T-cell (primary cell): ENCODE measurements around the gene GRID2. TPM values are rescaled to one million over a fixed set of nuclear protein-coding genes. Genes with fewer than 3 reads are reported as not detected.

Experiments used
- ATAC-seq, 4 experiments: fragments of 200-7000 bp in 3 of 4; fragments of 150-1000 bp in 1 of 4; cut with Tn5 transposase; replicated peaks in 1 of 4; 1 replicate in 3 of 4; 2 replicates in 1 of 4; pipeline ENCODE4 v1.10.0; 2021; ENCODE audit warnings: moderate library complexity in 3 of 4, mild to moderate bottlenecking in 2 of 4, moderate number of reproducible peaks in 1 of 4
- CTCF ChIA-PET, 2 donors: fragments of 300-600 bp; sonication (Branson Sonifier 250); formaldehyde crosslinking; loops; one replicate each; lab custom pipeline; 2022; ENCODE audit warnings: antibody characterized with exemption in 2 of 2; lab: Charles Lee
- POLR2A ChIA-PET, 2 donors: fragments of 300-600 bp; sonication (Branson Sonifier 250); formaldehyde crosslinking; loops; one replicate each; lab custom pipeline; 2022; ENCODE audit warnings: antibody characterized with exemption in 2 of 2; lab: Charles Lee
- DNase-seq, 35 experiments: peaks; one replicate each; pipeline versions ENCODE4 v3.0.0 to v3.0.0-alpha.2; 2013 to 2023
- H3K27ac ChIP-seq: one replicate; pipeline ENCODE4 v1.5.1; 2013; ENCODE audit warnings: low read length
- H3K27me3 ChIP-seq, 2 experiments: replicated peaks in 1 of 2; 1 replicate in 1 of 2; 2 replicates in 1 of 2; pipeline versions ENCODE4 v1.6.1 to v1.7.0; 2013; ENCODE audit warnings: low read length in 1 of 2, mixed read lengths in 1 of 2; ENCODE audit not compliant: control insufficient read depth in 2 of 2, insufficient read depth in 2 of 2; ENCODE audit errors: extremely low read depth in 1 of 2
- H3K36me3 ChIP-seq, 2 donors: 1 replicate in 1 of 2; 2 replicates in 1 of 2; pipeline versions ENCODE4 v1.6.1 to v1.7.0; 2013; ENCODE audit warnings: low read length in 1 of 2; ENCODE audit not compliant: control insufficient read depth in 2 of 2, insufficient read depth in 1 of 2; ENCODE audit errors: extremely low read depth in 1 of 2
- H3K4me1 ChIP-seq, 2 experiments: 1 replicate in 1 of 2; 2 replicates in 1 of 2; pipeline versions ENCODE4 v1.6.1 to v1.7.0; 2013; ENCODE audit warnings: low read length in 2 of 2, mixed read lengths in 1 of 2; ENCODE audit not compliant: insufficient read depth in 2 of 2, control insufficient read depth in 1 of 2; ENCODE audit errors: extremely low read depth in 1 of 2
- H3K4me3 ChIP-seq, 2 donors: 1 replicate in 1 of 2; 2 replicates in 1 of 2; pipeline versions ENCODE4 v1.5.1 to v1.7.0; 2013; ENCODE audit warnings: mild to moderate bottlenecking in 2 of 2, low read length in 1 of 2, moderate library complexity in 1 of 2; ENCODE audit not compliant: control insufficient read depth in 1 of 2; ENCODE audit errors: extremely low read depth in 1 of 2
- H3K9me3 ChIP-seq: 2 replicates; pipeline ENCODE4 v1.7.0; 2013
- H3K27ac Mint-ChIP-seq, 2 donors: one replicate each; pipeline ENCODE4 v1.8.0; 2020 to 2021; ENCODE audit warnings: mild to moderate bottlenecking in 2 of 2, mixed read lengths in 2 of 2
- H3K27me3 Mint-ChIP-seq, 2 donors: one replicate each; pipeline ENCODE4 v1.8.0; 2021 to 2022; ENCODE audit warnings: mixed read lengths in 2 of 2
- H3K36me3 Mint-ChIP-seq: one replicate; pipeline ENCODE4 v1.8.0; 2021; ENCODE audit warnings: mixed read lengths
- H3K4me1 Mint-ChIP-seq, 3 donors: one replicate each; pipeline ENCODE4 v1.8.0; 2020 to 2022; ENCODE audit warnings: mixed read lengths in 3 of 3, mild to moderate bottlenecking in 1 of 3
- H3K4me3 Mint-ChIP-seq, 3 donors: one replicate each; pipeline ENCODE4 v1.8.0; 2020 to 2022; ENCODE audit warnings: mild to moderate bottlenecking in 3 of 3, mixed read lengths in 3 of 3, moderate library complexity in 3 of 3
- H3K9me3 Mint-ChIP-seq, 3 donors: one replicate each; pipeline ENCODE4 v1.8.0; 2020 to 2022; ENCODE audit warnings: mixed read lengths in 3 of 3
- WGBS: methylation state at CpG from one replicate; pipeline ENCODE4 v1.1.5; 2013; ENCODE audit warnings: missing lambda C conversion rate; ENCODE audit not compliant: insufficient coverage; 5-methylcytosine and 5-hydroxymethylcytosine counted together
- total RNA-seq, 35 experiments: library from RNA in 6 of 35; stranded (reverse) in 6 of 35; fragments of 120-200 nt in 1 of 35; gene quantifications; one replicate each; pipeline versions ENCODE4 v1.2.1 to v1.2.4 and lab custom pipeline; 2013 to 2026

GRID2 gene
- total RNA-seq, 5 donors from 2014 or later (not counting 1 experiment from before 2014, with no cell fraction given): 0.13 to 0.18 TPM; not detected in 3

DNA sequence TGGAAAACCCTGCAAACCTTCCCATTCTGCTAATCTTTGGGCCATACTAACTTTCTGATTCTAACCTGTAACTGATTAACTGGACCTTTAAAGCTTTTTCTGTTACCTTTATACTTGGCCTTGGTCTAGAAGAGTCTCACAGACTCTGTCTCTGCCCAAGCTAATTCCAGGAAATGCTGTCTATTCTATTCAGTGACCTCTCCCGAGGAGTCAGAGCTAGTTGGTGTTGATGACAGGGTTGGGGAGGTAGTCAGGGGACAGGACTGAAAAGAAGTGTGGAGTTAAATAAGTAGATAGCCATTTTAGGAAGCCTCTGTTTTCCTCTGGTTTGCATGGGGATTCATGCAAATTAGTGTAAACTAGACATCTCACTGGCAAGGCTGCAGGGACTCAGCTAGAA is 429.5 kb downstream of the GRID2 start:
- Histone ChIP-seq H3K9me3 (no peaks in the 10 kb centered on the region), H3K27ac (no peak overlapping the region), H3K27me3 (no peaks in the 10 kb centered on the region), H3K4me3 (no peak overlapping the region), H3K4me1 (no peaks in the 10 kb centered on the region), H3K36me3 (no peaks in the 10 kb centered on the region)
- Mint-ChIP-seq H3K27ac (no peak overlapping the region), H3K36me3 (no peaks in the 10 kb centered on the region), H3K4me1 (no peaks in the 10 kb centered on the region), H3K4me3 (no peak overlapping the region), H3K27me3 (no peaks in the 10 kb centered on the region), H3K9me3 (peaks cover 0 to 9% (median 0%) of the 10 kb centered on the region in 3 donors)
- CTCF ChIA-PET: no interaction called here
- ATAC-seq (no peak), DNase-seq (no peak)
- 38% methylated on average over 1 of the region's 1 CpG for WGBS
- POLR2A ChIA-PET: interaction anchor here in 1 of 2 donors (0.9 kb wide), 1 partner anchor 1635 kb away, joined by 3 read pairs; no protein-coding TSS in a partner anchor

DNA sequence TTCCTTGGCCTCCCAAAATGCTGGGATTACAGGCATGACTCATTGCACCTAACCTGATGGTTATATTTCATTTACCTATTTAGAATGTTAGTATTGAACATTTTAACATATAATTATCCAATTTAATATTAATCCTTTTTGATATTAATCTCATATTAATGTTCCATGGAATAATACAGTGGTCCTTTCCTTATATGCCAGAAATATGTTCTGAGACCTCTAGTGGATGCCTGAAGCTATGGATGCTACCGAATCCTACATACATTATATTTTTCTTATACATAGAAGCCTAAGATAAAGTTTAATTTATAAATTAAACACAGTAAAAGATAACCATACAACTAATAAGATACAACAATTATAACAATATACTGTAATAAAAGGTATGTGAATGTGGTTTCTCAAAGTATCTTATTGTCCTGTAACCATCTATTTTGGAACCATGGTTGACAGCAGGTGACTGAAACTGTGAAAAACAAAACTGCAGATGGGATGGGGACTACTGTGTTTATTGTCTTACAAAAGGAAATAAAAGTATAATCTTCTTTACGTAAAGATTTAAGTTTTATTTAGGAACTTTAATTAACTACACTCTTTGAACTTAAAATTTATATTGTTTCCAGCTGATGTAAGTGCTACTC is 431.4 kb downstream of the GRID2 start:
- Mint-ChIP-seq H3K4me3 (no peak overlapping the region), H3K36me3 (no peaks in the 10 kb centered on the region), H3K27ac (no peak overlapping the region), H3K9me3 (peaks cover 0 to 11% (median 0%) of the 10 kb centered on the region in 3 donors), H3K4me1 (no peaks in the 10 kb centered on the region), H3K27me3 (no peaks in the 10 kb centered on the region)
- H3K4me3 ChIP-seq: no peak overlapping the region
- ChIA-PET POLR2A (interaction anchor here in 1 of 2 donors (0.6 kb wide), 1 partner anchor 22 kb away, joined by 4 read pairs; no protein-coding TSS in a partner anchor), CTCF (no interaction called here)
- H3K9me3 ChIP-seq: no peaks in the 10 kb centered on the region
- H3K27ac ChIP-seq: no peak overlapping the region
- no peaks in the 10 kb centered on the region for H3K4me1 ChIP-seq
- H3K36me3 ChIP-seq: no peaks in the 10 kb centered on the region
- DNase-seq (no peak), ATAC-seq (no peak)
- WGBS: no CpG with 5 or more reads among the region's 2 CpGs
- H3K27me3 ChIP-seq: no peaks in the 10 kb centered on the region

DNA sequence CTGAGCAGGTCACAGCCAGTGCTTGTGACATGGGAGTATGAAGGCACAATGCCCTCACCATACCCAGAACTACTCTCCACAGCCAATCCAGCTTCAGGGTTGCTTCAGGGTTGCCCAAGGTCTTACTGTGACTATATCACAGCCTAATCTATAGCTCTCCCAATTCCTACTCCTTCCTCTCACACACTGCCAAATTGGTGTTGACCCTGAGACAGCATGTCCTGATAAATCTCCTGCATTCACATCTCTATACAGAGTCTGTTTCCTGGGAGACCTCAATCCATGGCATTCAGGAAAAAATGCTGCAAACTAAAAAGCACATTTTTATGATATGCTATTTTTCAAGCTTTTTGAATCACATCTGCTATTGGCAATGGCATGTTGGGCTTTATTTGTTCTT is 456.7 kb downstream of the GRID2 start:
- H3K36me3 Mint-ChIP-seq: no peaks in the 10 kb centered on the region
- no peak overlapping the region for H3K4me3 Mint-ChIP-seq
- H3K36me3 ChIP-seq: no peaks in the 10 kb centered on the region
- H3K9me3 Mint-ChIP-seq: peaks cover 0 to 4% (median 0%) of the 10 kb centered on the region in 3 donors
- no peaks in the 10 kb centered on the region for H3K9me3 ChIP-seq
- no peak for ATAC-seq
- H3K27me3 Mint-ChIP-seq: no peaks in the 10 kb centered on the region
- H3K4me3 ChIP-seq: no peak overlapping the region
- H3K27ac Mint-ChIP-seq: no peak overlapping the region
- no peaks in the 10 kb centered on the region for H3K4me1 ChIP-seq
- no peak overlapping the region for H3K27ac ChIP-seq
- CTCF ChIA-PET: no interaction called here
- no peaks in the 10 kb centered on the region for H3K27me3 ChIP-seq
- DNase-seq: no peak
- POLR2A ChIA-PET: interaction anchor here in 1 of 2 donors (0.7 kb wide), 1 partner anchor 209 kb away, joined by 3 read pairs; no protein-coding TSS in a partner anchor
- no peaks in the 10 kb centered on the region for H3K4me1 Mint-ChIP-seq

DNA sequence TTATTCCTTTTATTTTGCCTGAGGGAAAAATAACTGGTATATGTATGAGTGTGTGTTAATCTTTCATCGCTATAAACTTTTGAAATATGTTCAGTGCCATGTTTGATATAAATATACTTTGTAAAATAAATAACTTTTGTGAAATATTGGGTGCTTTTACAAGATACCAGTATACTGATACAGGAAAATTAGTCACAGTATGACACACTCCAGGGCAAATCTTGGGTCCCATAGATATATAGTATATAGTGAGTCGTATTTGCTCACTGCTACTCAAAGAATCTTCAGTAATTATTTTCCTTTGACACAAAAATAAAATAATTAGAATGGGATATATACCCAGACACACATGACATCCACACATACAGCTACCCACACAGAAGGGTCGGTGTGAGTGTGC is 472.3 kb downstream of the GRID2 start:
- H3K27ac ChIP-seq: no peak overlapping the region
- H3K9me3 Mint-ChIP-seq: peaks cover 6 to 7% (median 7%) of the 10 kb centered on the region in 3 donors
- ATAC-seq (no peak), DNase-seq (no peak)
- no peaks in the 10 kb centered on the region for H3K36me3 Mint-ChIP-seq
- no peak overlapping the region for H3K4me3 Mint-ChIP-seq
- no peaks in the 10 kb centered on the region for H3K36me3 ChIP-seq
- no peaks in the 10 kb centered on the region for H3K9me3 ChIP-seq
- CTCF ChIA-PET: interaction anchor here in 1 of 2 donors (0.5 kb wide), 1 partner anchor 9 kb away, joined by 4 read pairs; no protein-coding TSS in a partner anchor
- no peaks in the 10 kb centered on the region for H3K4me1 ChIP-seq
- no peak overlapping the region for H3K4me3 ChIP-seq
- H3K27me3 ChIP-seq: no peaks in the 10 kb centered on the region
- H3K27me3 Mint-ChIP-seq: no peaks in the 10 kb centered on the region
- H3K27ac Mint-ChIP-seq: no peak overlapping the region
- POLR2A ChIA-PET: no interaction called here
- no peaks in the 10 kb centered on the region for H3K4me1 Mint-ChIP-seq
- no CpG with 5 or more reads among the region's 3 CpGs for WGBS

DNA sequence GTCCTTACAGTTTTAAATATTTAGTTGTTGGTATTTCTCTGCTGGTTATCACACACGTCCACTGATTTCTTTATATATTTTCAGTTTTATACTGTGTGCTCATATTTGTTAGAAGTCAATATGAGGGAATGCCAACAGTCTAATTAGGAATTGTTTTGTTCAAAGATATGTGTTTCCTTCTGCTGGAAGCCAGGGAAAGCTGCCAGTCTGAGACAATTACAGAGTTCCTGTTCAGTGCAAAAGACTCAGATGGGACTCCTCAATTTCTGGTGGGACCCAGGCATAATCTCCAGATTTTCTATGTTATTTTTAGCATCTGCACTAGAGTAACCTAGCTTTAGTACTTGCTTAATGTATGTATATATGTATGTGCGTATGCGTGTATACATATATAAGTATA is 486.0 kb downstream of the GRID2 start:
- Mint-ChIP-seq H3K9me3 (peaks cover 7 to 13% (median 13%) of the 10 kb centered on the region in 3 donors), H3K27me3 (no peaks in the 10 kb centered on the region), H3K4me1 (no peaks in the 10 kb centered on the region), H3K4me3 (no peak overlapping the region), H3K27ac (no peak overlapping the region), H3K36me3 (no peaks in the 10 kb centered on the region)
- no peaks in the 10 kb centered on the region for H3K36me3 ChIP-seq
- no peaks in the 10 kb centered on the region for H3K9me3 ChIP-seq
- CTCF ChIA-PET: no interaction called here
- H3K27me3 ChIP-seq: no peaks in the 10 kb centered on the region
- POLR2A ChIA-PET: no interaction called here
- H3K4me1 ChIP-seq: no peaks in the 10 kb centered on the region
- ATAC-seq: no peak
- no peak overlapping the region for H3K27ac ChIP-seq
- H3K4me3 ChIP-seq: no peak overlapping the region
- DNase-seq: no peak
- WGBS: no CpG with 5 or more reads among the region's 3 CpGs

DNA sequence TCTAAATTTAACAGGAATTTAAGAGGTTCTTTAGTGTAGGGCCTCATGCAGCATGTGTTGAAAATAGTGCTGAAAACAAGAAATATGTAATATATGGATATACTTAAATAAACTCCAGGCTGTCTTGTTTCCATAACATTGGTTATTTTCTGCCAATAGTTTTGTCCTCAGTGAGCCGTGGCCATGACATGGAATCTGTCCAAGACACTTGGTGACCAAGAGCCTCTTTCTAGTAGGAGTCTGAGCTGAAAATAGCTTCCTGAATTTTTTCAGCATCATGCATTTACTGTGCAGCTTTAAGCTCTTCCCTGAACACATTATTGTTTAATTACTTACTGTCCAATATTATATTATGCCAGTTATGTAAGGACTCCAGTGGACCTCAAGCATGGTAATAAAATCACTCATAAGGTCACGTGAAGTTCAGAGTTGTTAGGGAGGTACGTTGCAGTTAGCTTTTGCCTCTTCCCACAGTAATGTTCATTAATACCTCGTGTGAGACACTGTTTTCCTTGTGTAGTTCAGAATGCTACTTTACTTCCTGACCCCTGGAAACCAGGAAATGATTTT is 488.2 kb downstream of the GRID2 start:
- Mint-ChIP-seq H3K27ac (no peak overlapping the region), H3K27me3 (no peaks in the 10 kb centered on the region), H3K9me3 (peaks cover 7 to 15% (median 13%) of the 10 kb centered on the region in 3 donors), H3K4me1 (no peaks in the 10 kb centered on the region), H3K4me3 (no peak overlapping the region), H3K36me3 (no peaks in the 10 kb centered on the region)
- Histone ChIP-seq H3K4me1 (no peaks in the 10 kb centered on the region), H3K36me3 (no peaks in the 10 kb centered on the region), H3K27ac (no peak overlapping the region), H3K27me3 (no peaks in the 10 kb centered on the region), H3K9me3 (no peaks in the 10 kb centered on the region), H3K4me3 (no peak overlapping the region)
- no peak for DNase-seq
- ChIA-PET CTCF (no interaction called here), POLR2A (no interaction called here)
- no CpG with 5 or more reads among the region's 4 CpGs for WGBS
- no peak for ATAC-seq
